HCT116 (cell line): ENCODE results near the gene INTS6L. TPM values are rescaled to one million over a fixed set of nuclear protein-coding genes. Genes with fewer than 3 reads are reported as not detected.

Experiments
- ATAC-seq: fragments of 200-7000 bp; cut with Tn5 transposase; 2 replicates; pipeline ENCODE4 v1.9.1; 2020; ENCODE audit warnings: mild to moderate bottlenecking, moderate library complexity
- BruUV-seq: library from RNA; stranded (reverse); fragments of 400-500 nt; replicated peaks from 2 replicates; lab custom pipeline; 2021; lab: Mats Ljungman, UMichigan
- CTCF ChIA-PET: fragments of 300-600 bp; sonication (Branson Sonifier 250); formaldehyde crosslinking; loops from one replicate; lab custom pipeline; 2021; ENCODE audit warnings: antibody characterized with exemption; lab: Charles Lee
- POLR2A ChIA-PET: fragments of 300-600, 350-600 bp; sonication (Branson Sonifier 250); formaldehyde crosslinking; loops from one replicate; lab custom pipeline; 2021; ENCODE audit warnings: antibody characterized with exemption; lab: Charles Lee
- RAD21 ChIA-PET, 2 experiments: fragments of 300-600 bp; sonication (Branson Sonifier 250); formaldehyde crosslinking; loops; one replicate each; lab custom pipeline; 2023; ENCODE audit warnings: low total read pairs in 2 of 2; ENCODE audit not compliant: uncharacterized antibody in 2 of 2, unreplicated experiment in 2 of 2, low non-redundant PET in 1 of 2; lab: Charles Lee
- DNase-seq: peaks from one replicate; pipeline ENCODE4 v3.0.0-alpha.2; 2010; ENCODE audit warnings: low read depth, low spot score
- H2AFZ ChIP-seq: fragments of 200-600 bp; shearing (Covaris generic), sonication (generic); 2 replicates; pipeline ENCODE4 v1.6.1; 2017; ENCODE audit warnings: low read depth, mixed run types, mixed read lengths, antibody characterized with exemption, low read length; ENCODE audit not compliant: poor library complexity, severe bottlenecking
- H3K27ac ChIP-seq: 2 replicates; pipeline ENCODE4 v1.5.1; 2012; ENCODE audit warnings: low read depth, low read length
- H3K27me3 ChIP-seq: fragments of 200-600 bp; sonication (generic); 2 replicates; pipeline ENCODE4 v1.6.1; 2016; ENCODE audit warnings: mixed run types, low read length, mixed read lengths; ENCODE audit not compliant: insufficient read depth
- H3K36me3 ChIP-seq, 2 experiments: fragments of 200-500 bp in 1 of 2; fragments of 200-600 bp in 1 of 2; sonication (Bioruptor generic) in 1 of 2; sonication (generic) in 1 of 2; 2 replicates each; pipeline versions ENCODE4 v1.5.1 to v1.6.1; 2014 to 2016; ENCODE audit warnings: low read length in 2 of 2, inconsistent platforms in 1 of 2, mixed read lengths in 1 of 2, mixed run types in 1 of 2; ENCODE audit not compliant: insufficient read depth in 2 of 2, control insufficient read depth in 1 of 2
- H3K4me1 ChIP-seq, 2 experiments: fragments of 200-600 bp in 1 of 2; sonication (generic) in 1 of 2; 2 replicates each; pipeline versions ENCODE4 v1.5.1 to v1.6.1; 2012 to 2017; ENCODE audit warnings: low read length in 2 of 2, inconsistent platforms in 1 of 2, mild to moderate bottlenecking in 1 of 2, mixed read lengths in 1 of 2, mixed run types in 1 of 2, moderate library complexity in 1 of 2; ENCODE audit not compliant: insufficient read depth in 2 of 2, control insufficient read depth in 1 of 2
- H3K4me2 ChIP-seq: fragments of 200-600 bp; sonication (generic); 2 replicates; pipeline ENCODE4 v1.6.1; 2017; ENCODE audit warnings: mixed run types, low read length, mixed read lengths
- H3K4me3 ChIP-seq, 2 experiments: fragments of 200-600 bp in 1 of 2; sonication (generic) in 1 of 2; replicated peaks in 1 of 2; 2 replicates each; pipeline ENCODE4 v1.5.1; 2011 to 2016; ENCODE audit warnings: low read length in 2 of 2, control low read depth in 1 of 2, low read depth in 1 of 2, mild to moderate bottlenecking in 1 of 2, mixed read lengths in 1 of 2, mixed run types in 1 of 2
- H3K79me2 ChIP-seq: fragments of 200-600 bp; sonication (generic); 2 replicates; pipeline ENCODE4 v1.6.1; 2017; ENCODE audit warnings: mild to moderate bottlenecking, mixed run types, low read length, moderate library complexity, mixed read lengths; ENCODE audit not compliant: insufficient read depth
- H3K9ac ChIP-seq: fragments of 200-600 bp; sonication (generic); 2 replicates; pipeline ENCODE4 v1.6.1; 2016; ENCODE audit warnings: low read length, mixed read lengths
- H3K9me2 ChIP-seq: fragments of 200-600 bp; sonication (generic), shearing (Covaris generic); 2 replicates; pipeline ENCODE4 v1.6.1; 2017; ENCODE audit warnings: mixed run types, mild to moderate bottlenecking, moderate library complexity; ENCODE audit not compliant: insufficient read depth
- H3K9me3 ChIP-seq, 2 experiments: fragments of 200-500 bp in 1 of 2; fragments of 200-600 bp in 1 of 2; sonication (Bioruptor generic) in 1 of 2; sonication (generic) in 1 of 2; 2 replicates each; pipeline ENCODE4 v1.6.1; 2014 to 2017; ENCODE audit warnings: low read length in 2 of 2, mixed read lengths in 2 of 2, inconsistent platforms in 1 of 2, low read depth in 1 of 2, mild to moderate bottlenecking in 1 of 2, mixed run types in 1 of 2, moderate library complexity in 1 of 2; ENCODE audit not compliant: control insufficient read depth in 1 of 2, insufficient read depth in 1 of 2
- H4K20me1 ChIP-seq: fragments of 200-600 bp; sonication (generic), shearing (Covaris generic); 2 replicates; pipeline ENCODE4 v1.6.1; 2017; ENCODE audit warnings: mixed run types, mild to moderate bottlenecking, moderate library complexity; ENCODE audit not compliant: insufficient read depth
- JUND ChIP-seq: IDR thresholded peaks from 2 replicates; pipeline ENCODE4 v1.6.1; 2012
- intact Hi-C: fragments of 100-400 bp; cut with micrococcal nuclease; formaldehyde crosslinking; loops from 2 replicates; pipeline ENCODE4 v1.10.0; 2022
- total RNA-seq: library from RNA; stranded (reverse); gene quantifications from one replicate; pipeline ENCODE4 v1.2.1, GENCODE V29; 2021; ENCODE audit not compliant: unreplicated experiment
- TF ChIP-seq, protein P1 (sequence below), 3 experiments: fragments of 200-600 bp in 1 of 3; sonication (generic) in 1 of 3; IDR thresholded peaks in 2 of 3; conservative IDR thresholded peaks in 1 of 3; 2 replicates each; pipeline ENCODE4 v1.5.1; 2012 to 2017; ENCODE audit warnings: low read depth in 2 of 3, low read length in 2 of 3, antibody characterized with exemption in 1 of 3, borderline replicate concordance in 1 of 3, control low read depth in 1 of 3, mild to moderate bottlenecking in 1 of 3, mixed read lengths in 1 of 3, mixed run types in 1 of 3, moderate library complexity in 1 of 3; ENCODE audit not compliant: insufficient read depth in 1 of 3
- TF ChIP-seq, protein P2 (sequence below): IDR thresholded peaks from 2 replicates; pipeline ENCODE4 v1.6.1; 2011; ENCODE audit warnings: mild to moderate bottlenecking, low read length, moderate library complexity; ENCODE audit not compliant: insufficient replicate concordance; ENCODE audit errors: extremely low read depth

INTS6L gene
- total RNA-seq, 1 experiment from 2014 or later, result 3.6 TPM

DNA sequence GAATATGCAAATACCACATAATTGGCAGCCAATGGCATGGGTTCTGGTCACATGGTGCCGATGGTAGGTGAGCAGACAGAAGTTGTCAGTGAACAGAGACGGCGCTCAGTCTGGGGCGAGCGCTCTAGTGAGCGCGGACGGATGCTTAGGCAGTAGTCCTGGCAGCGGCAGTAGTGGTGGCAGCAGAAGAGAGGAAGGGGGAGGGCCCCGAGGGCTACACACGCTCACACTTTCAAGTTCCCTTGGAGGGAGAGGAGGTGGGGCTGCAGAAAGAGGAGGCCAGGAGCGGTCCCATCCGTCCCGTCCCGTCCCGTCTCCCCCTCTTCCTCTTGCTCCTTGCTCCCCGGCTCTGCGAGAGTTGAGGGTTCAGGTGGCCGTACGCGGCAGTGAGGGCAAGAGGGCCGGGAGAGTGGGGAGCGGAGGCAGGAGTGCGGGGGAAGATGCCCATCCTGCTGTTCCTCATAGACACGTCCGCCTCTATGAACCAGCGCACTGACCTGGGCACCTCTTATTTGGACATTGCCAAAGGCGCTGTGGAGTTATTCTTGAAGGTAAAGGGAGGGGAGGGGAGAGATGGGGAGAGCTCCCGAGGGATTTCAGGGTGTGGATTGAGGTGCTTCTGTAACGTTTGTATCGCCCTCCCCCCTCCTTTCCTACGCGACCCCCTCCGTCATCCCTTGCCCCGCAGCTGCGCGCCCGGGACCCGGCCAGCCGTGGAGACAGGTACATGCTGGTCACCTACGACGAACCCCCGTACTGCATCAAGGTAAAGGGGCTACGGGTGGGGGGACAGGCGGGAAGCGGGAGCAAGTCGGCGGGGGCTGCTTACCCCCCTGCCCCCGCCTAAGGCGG lies at the start of gene INTS6L (continued):
- TF ChIP-seq, protein P1, sequence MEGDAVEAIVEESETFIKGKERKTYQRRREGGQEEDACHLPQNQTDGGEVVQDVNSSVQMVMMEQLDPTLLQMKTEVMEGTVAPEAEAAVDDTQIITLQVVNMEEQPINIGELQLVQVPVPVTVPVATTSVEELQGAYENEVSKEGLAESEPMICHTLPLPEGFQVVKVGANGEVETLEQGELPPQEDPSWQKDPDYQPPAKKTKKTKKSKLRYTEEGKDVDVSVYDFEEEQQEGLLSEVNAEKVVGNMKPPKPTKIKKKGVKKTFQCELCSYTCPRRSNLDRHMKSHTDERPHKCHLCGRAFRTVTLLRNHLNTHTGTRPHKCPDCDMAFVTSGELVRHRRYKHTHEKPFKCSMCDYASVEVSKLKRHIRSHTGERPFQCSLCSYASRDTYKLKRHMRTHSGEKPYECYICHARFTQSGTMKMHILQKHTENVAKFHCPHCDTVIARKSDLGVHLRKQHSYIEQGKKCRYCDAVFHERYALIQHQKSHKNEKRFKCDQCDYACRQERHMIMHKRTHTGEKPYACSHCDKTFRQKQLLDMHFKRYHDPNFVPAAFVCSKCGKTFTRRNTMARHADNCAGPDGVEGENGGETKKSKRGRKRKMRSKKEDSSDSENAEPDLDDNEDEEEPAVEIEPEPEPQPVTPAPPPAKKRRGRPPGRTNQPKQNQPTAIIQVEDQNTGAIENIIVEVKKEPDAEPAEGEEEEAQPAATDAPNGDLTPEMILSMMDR (IDR thresholded peaks at IDR 0.05 in 2 of 3, conservative IDR thresholded peaks at IDR 0.05 in 1 of 3; ENCODE audit: borderline replicate concordance in 1 of 3, insufficient read depth in 1 of 3, low read depth in 2 of 3, low read length in 2 of 3), result no peak

DNA sequence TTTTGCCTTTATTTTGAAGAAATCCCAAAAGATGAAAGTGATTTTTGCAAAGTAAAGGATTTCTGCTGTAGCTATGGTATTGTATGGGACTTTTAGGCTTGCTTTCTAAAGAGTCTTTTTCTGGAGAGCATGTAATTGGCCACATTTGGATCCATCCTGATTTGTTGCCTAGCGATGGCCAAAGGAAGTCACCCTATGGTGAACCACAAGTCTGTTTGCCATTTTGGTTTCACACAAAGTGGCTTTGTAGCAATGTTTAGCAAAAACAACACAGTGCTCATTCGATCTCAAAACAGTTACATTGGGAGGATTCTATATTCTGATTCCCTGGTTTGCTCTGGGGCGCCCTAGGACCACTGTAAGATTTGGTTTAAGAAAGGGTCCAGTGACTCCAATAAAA lies 44.1 kb upstream of the INTS6L start:
- TF ChIP-seq JUND, result no peak
- TF ChIP-seq, protein P2, sequence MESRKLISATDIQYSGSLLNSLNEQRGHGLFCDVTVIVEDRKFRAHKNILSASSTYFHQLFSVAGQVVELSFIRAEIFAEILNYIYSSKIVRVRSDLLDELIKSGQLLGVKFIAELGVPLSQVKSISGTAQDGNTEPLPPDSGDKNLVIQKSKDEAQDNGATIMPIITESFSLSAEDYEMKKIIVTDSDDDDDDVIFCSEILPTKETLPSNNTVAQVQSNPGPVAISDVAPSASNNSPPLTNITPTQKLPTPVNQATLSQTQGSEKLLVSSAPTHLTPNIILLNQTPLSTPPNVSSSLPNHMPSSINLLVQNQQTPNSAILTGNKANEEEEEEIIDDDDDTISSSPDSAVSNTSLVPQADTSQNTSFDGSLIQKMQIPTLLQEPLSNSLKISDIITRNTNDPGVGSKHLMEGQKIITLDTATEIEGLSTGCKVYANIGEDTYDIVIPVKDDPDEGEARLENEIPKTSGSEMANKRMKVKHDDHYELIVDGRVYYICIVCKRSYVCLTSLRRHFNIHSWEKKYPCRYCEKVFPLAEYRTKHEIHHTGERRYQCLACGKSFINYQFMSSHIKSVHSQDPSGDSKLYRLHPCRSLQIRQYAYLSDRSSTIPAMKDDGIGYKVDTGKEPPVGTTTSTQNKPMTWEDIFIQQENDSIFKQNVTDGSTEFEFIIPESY, result no peak
- TF ChIP-seq, protein P1 (IDR thresholded peaks at IDR 0.05 in 2 of 3, conservative IDR thresholded peaks at IDR 0.05 in 1 of 3; ENCODE audit: borderline replicate concordance in 1 of 3, insufficient read depth in 1 of 3, low read depth in 2 of 3, low read length in 2 of 3), result no peak
- DNase-seq (no peak), ATAC-seq (no peak)
- no TSS peak for BruUV-seq
- no peaks in the 10 kb centered on the region for H3K4me1 ChIP-seq
- POLR2A ChIA-PET, result no interaction called here
- H4K20me1 ChIP-seq, result no peaks in the 10 kb centered on the region
- H3K9me2 ChIP-seq, result no peaks in the 10 kb centered on the region
- no peak overlapping the region for H3K4me3 ChIP-seq
- H2AFZ ChIP-seq, result no peak overlapping the region
- H3K79me2 ChIP-seq, result no peaks in the 10 kb centered on the region
- intact Hi-C loops, result no loop called here
- CTCF ChIA-PET, result no interaction called here
- no peak overlapping the region for H3K9ac ChIP-seq
- H3K36me3 ChIP-seq, result no peaks in the 10 kb centered on the region
- H3K4me2 ChIP-seq, result no peak overlapping the region
- H3K27ac ChIP-seq, result no peak overlapping the region
- no peaks in the 10 kb centered on the region for H3K9me3 ChIP-seq
- RAD21 ChIA-PET, result no interaction called here
- H3K27me3 ChIP-seq, result no peaks in the 10 kb centered on the region; the same call in 1 of the 2 replicates
